ENCODE data around the gene BPIFB1.

DNA sequence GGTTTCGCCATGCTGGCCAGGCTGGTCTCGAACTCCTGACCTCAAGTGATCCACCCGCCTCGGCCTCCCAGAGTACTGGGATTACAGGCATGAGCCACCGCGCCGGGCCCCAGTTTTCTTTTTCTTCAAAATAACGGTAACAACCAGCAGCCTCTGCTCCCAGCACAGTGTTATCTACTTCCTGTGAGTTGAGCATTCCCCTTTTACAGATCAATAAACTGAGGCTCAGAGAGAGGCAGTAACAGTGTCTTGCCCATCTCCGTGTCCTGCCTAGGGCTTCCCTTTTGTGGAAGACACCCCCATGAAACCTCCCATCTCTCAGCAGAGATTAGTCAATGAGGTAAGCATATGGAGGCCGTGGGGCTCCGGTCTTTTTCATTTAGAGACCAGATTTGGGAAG lies 29.6 kb downstream of the BPIFB1 start:
- TF ChIP-seq POLR2A (IDR thresholded peaks at IDR 0.05; ENCODE audit: extremely low read depth, insufficient read length) (no peak), MYC (IDR thresholded peaks at IDR 0.05; ENCODE audit: low read depth, low read length) (no peak)
- TF ChIP-seq, protein P1, sequence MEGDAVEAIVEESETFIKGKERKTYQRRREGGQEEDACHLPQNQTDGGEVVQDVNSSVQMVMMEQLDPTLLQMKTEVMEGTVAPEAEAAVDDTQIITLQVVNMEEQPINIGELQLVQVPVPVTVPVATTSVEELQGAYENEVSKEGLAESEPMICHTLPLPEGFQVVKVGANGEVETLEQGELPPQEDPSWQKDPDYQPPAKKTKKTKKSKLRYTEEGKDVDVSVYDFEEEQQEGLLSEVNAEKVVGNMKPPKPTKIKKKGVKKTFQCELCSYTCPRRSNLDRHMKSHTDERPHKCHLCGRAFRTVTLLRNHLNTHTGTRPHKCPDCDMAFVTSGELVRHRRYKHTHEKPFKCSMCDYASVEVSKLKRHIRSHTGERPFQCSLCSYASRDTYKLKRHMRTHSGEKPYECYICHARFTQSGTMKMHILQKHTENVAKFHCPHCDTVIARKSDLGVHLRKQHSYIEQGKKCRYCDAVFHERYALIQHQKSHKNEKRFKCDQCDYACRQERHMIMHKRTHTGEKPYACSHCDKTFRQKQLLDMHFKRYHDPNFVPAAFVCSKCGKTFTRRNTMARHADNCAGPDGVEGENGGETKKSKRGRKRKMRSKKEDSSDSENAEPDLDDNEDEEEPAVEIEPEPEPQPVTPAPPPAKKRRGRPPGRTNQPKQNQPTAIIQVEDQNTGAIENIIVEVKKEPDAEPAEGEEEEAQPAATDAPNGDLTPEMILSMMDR (IDR thresholded peaks at IDR 0.05; ENCODE audit: low read depth, low read length), result no peak
- TF ChIP-seq, protein P2, sequence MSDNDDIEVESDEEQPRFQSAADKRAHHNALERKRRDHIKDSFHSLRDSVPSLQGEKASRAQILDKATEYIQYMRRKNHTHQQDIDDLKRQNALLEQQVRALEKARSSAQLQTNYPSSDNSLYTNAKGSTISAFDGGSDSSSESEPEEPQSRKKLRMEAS (IDR thresholded peaks at IDR 0.05; ENCODE audit: low read depth, low read length), result no peak

Data from NB4 (cell line).